Stromal cell of bone marrow (primary cell): ENCODE measurements around the gene CNOT1.
"Not testable (repeated sequence)": the region's sequence is repeated elsewhere in the genome, so short reads cannot be mapped to it uniquely, and the experiment has no call there.

ENCODE experiments used
- DNase-seq: peaks from one replicate; pipeline ENCODE4 v3.0.0-alpha.2; 2012; ENCODE audit warnings: low read depth

The CNOT1 gene

DNA sequence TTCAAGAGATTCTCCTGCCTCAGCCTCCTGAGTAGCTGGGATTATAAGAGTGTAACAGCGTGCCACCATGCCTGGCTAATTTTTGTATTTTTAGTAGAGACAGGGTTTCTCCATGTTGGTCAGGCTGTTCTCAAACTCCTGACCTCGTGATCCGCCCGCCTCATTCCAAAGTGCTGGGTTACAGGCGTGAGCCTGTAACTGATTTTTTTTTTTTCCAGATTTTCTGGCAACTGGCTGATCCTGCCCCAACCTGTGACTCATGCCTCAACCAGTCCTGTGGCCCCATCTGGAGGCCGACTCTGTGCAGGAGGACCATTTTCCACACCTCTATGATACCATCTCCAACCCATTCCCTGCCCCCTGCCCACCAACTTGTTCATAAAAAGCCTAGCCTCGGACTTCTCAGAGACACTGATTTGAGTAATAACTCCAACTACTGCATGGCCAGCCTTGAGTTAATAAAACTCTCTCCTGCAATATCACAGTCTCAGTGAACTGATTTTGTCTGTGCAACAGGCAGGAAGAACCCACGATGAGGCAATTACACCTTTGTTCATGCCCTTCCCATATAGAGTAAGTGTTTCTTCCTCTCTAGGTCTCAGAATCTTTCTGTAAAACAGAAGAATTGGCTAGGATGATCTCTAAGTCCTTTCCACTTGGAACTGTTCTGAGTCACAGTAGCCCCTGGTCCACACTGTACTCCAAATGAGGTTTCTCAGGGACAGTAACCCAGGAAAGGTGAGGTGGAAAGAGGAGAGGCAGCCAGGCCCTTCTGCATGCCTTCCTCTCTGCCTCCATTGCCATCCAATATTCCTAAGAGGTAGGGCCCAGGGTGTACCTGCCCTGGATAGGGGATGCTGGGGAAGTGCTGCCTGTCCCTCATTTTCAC, 8.8 kb upstream of the CNOT1 start:
- DNase-seq, result peak; percentile 82

DNA sequence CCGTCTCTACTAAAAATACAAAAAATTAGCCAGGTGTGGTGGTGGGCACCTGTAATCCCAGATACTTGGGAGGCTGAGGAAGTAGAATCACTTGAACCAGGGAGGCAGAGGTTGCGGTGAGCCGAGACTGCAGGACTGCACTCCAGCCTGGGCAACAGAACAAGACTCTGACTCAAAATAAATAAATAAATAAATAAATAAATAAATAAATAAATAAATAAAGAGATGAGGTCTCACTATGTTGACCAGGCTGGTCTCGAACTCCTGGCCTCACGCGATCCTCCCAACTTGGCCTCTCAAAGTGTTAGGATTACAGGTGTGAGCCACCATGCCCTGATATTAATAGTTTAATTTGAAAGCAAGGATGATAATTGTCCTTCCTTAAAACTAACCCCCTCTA, 7.4 kb upstream of the CNOT1 start:
- not testable (repeated sequence) for DNase-seq

DNA sequence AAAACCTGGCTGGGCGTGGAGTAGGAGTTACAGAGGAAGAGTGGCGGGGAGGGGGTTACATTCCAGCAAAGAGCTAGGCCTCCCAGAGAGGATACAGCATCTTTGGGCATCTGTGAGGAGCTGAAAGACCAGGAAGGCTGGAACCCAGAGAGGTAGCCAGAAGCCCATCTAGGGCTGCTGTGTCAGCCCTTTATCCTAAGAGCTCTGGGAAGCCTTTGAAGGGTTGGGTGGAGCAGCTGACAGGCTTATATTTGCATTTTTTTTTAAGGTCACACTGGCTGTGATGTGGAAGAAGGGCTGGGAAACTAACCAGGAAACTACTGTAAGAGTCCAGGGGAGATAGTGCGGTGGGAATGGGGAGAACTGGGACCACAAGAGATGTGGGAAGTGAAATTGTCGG, 6.8 kb upstream of the CNOT1 start:
- no peak for DNase-seq

GRCh38 chr16:58635502-58635901, 5.9 kb upstream of the CNOT1 start:
- no peak for DNase-seq

DNA sequence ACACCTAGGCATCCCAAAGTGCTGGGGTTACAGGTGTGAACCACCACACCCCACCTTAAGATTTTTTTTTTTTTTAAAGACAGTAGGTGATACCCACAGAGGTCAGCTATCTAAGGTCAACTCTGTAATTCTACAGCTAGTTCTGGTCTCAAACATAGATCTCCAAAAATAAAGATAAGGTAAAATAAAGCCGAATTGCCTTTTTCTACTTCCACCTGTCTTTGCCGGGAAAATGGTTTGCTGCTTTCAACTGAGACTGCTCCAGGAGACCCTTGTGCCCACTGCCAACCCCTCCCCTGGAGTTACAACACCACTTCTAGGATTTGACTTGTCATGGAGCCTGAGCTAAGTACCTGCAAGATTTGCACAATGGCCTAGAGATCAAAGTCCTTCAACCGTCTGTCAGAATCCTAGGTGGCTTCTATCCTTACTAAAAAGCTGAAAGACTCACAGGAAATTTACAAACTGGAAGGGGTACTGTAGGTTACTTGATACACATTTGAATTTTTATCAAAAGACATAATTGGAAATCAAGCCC, 4.7 kb upstream of the CNOT1 start:
- DNase-seq, result no peak

DNA sequence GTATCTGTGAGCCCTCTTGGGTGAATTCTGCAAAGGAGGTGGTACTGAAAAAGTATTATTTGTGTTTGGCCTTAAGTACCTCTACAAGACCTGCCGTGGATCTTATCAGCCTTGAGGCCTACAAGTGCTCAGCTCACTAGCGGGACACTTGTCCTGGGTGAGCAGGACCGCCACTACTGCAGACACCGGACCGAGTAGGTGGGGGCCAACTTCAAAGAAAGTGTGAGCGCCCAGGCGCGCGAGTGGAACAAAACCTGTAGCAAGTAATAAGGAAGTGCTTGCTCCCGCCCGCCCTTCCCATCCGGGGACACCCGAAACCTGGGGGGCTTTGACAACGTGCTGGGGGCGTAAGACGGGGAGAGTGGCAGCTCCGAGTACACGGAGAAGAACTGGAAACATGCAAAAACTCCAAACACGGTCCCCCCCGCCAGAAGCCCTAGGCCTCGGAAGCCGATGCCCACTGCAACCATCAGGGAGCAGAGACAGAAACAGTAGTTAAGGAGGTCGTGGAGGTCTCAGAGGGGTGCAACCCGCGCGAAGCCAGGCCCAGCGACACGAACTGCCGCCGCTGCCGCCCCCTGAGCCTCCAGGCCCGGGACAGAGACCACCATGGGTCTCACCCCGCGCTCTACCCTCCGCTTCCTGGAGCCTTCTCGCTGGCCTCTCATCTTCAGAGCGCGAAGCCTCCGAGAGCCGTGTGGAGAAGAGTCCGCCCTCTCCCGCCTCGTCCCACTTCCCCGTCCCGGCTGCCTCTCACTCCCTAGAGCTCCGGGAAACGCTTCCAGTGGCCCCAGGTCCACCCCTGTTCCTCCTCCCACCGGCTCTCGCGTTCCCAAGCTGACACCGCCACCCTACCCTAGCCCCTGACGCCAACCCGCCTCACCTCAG, 537 bp downstream of the CNOT1 start:
- no peak for DNase-seq

DNA sequence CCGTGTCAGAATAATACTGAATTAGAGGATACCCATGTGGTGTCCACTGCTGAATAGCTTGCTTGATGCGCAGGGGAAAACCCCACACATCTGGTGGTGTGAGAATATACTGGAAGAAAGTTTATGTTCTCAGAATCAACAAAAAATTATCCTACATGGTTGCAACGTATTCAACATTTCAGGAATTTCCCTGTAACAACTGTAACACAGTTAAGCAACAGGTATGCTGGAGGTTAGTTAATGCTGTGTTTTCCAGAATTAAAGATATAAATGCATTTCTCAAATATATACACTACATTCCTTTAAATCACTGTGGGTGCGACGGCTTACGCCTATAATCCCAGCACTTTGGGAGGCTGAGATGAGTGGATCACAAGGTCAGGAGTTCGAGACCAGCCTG, 5.4 kb downstream of the CNOT1 start:
- DNase-seq, result no peak

DNA sequence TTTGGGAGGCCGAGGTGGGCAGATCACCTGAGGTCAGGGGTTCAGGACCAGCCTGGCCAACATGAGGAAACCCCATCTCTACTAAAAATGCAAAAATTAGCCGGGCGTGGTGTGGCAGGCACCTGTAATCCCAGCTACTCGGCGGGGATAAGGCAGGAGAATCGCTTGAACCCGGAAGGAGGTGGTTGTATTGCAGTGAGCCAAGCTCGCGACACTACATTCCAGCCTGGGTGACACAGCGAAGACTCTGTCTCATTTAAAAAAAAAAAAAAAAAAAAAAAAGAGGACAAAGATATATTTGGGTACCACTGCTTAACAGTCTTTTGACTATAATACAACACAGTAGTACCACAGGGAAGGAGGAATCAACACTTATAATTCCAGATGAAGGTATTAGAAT, 9.2 kb downstream of the CNOT1 start:
- no peak for DNase-seq

GRCh38 chr16:58615280-58615679, 14.3 kb downstream of the CNOT1 start:
- DNase-seq, result no peak

- no peak for DNase-seq
These were observed 14.8 kb downstream of the CNOT1 start for GRCh38 chr16:58614860-58615259.

DNA sequence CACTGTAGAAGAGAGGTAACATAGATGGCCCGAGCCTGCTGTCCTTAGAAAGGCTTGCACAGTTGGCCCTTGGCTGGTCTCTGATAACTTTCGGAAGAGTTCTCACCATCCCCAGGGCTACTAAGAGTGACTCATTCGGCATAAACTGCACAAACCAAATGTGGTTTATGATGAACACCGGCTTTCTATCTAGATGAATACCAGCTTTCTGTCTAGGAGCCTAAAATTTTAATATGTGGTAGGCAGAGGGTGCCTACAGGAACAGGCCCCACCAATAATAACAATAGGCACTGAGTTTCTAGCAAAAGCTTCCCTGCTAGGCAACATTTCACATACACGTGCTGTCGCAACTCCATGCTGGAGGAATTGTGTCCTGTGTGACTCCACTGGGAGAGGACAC, 15.4 kb downstream of the CNOT1 start:
- peak; percentile 56 for DNase-seq

- DNase-seq, result not testable (repeated sequence)
These were observed 16.7 kb downstream of the CNOT1 start for GRCh38 chr16:58612965-58613364.

- DNase-seq, result no peak
These were observed 21.0 kb downstream of the CNOT1 start for GRCh38 chr16:58608601-58609136.

DNA sequence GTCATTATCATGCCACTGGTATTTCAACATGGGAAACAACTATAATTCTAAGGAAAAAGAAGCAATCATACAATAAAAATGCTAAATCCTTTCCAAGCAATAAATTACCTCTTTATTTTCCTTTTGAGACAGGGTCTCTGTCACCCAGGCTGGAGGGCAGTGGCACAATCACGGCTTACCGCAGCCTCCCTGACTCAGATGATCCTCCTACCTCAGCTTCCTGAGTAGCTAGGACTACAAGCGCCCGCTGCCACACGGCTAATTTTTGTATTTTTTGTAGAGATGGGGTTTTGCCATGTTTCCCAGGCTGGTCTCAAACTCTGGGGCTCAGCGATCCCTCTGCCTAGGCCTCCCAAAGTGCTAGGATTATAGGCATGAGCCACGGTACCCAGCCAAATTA, 24.1 kb downstream of the CNOT1 start:
- DNase-seq, result no peak

- DNase-seq, result no peak
These were observed 38.5 kb downstream of the CNOT1 start for GRCh38 chr16:58591083-58591482.

- DNase-seq, result no peak
These were observed 40.2 kb downstream of the CNOT1 start for GRCh38 chr16:58589326-58589905.

DNA sequence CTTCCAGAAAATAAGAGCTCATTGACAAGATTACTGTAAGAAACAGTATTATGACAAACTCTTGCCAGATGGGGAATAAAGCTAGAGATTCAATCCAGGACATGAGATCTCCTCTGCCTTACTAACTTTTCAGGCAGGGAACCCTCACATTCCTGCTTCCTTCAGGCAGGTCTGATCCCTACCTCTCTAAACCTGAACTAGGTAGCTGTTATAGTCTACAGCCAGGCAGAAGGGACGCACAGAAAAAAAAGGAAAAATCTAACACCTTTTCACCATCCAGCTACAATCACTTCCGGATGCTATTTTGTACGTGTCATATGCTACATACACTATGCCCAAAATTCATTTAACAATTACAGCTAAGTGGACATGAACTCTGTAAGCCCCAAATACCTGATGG, 41.2 kb downstream of the CNOT1 start:
- no peak for DNase-seq

GRCh38 chr16:58586340-58587030, 43.1 kb downstream of the CNOT1 start:
- no peak for DNase-seq

DNA sequence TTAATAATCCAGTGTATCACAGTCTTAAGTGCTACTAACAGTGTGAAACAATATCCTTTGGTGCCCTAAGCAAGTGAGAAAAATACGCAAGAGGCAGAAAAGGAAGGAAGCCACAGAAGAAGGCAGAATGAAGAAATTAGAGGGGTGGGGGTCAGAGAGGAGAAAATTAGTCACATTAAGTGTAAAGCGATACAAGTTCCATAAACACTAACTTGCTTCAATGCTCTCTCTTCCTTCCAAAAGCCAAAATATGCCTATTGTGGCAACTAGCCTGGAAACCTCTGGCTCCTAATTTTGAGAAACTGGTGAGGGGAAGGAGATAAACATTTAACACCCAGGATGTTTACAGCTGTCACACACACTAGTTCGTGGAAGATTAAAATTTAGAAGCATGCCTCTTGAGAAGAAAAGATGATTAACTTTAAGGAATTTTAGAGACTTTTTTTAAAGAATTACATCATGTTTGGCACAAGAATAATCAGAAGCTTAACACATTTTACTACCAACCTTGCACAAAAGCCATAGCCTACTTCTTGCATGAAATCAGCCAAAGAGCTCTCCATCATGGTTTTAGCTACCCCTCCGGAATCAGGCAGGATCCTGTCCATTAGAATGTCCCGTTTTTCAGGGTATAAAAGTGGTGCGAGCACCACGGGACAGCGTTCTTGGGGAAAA, 44.7 kb downstream of the CNOT1 start:
- no peak for DNase-seq

DNA sequence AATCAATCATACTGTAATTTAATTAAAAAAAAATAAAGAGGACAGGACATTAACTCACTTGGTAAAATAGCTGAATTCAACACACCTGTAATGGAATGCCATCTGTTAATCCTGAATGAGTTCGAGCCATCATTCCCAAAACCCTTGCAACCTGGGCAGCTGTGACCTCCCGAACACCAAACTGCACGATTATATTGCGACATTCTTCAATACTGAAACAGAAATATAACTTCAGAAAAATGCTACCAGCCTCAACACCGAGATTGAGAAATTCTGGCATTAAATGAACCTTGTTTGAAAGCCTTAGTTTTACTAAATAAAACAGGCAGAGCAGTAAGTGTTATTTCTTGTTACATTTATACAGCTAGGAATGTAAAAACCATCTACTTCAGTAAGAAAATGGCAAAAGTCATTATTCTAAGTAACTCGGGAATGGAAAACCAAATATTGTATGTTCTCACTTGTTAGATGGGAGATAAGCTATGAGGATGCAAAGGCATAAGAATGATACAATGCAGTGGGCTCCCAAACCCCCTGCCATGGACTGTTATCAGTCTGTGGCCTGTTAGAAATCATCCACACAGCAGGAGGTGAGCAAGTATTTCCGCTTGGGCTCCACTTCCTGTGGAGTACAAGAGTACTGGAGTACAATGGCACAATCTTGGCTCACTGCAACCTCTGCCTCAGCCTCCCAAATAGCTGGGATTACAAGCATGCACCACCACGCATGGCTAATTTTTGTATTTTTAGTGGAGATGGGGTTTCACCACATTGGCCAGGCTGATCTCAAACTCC, 46.5 kb downstream of the CNOT1 start:
- DNase-seq, result no peak
